A549 (cell line): ENCODE results near the gene FOLR3. TPM values are rescaled to one million over a fixed set of nuclear protein-coding genes. Genes with fewer than 3 reads are reported as not detected.

ENCODE experiments used
- ATAC-seq, 2 experiments: fragments of 200-7000 bp in 1 of 2; fragments of >200 bp in 1 of 2; cut with Nextera tagmentation in 1 of 2; cut with Tn5 transposase in 1 of 2; 3 replicates each; pipeline versions ENCODE4 v1.8.0 to v1.9.1; 2018 to 2020; ENCODE audit warnings: mild to moderate bottlenecking in 1 of 2, moderate library complexity in 1 of 2
- CTCF ChIA-PET: fragments of 300-600 bp; sonication (Branson Sonifier 250); formaldehyde crosslinking; extraction: SDS; loops from one replicate; lab custom pipeline; 2021; ENCODE audit warnings: antibody characterized with exemption, inconsistent platforms; lab: Yijun Ruan, JAX
- POLR2A ChIA-PET: fragments of 350-600 bp; formaldehyde crosslinking; extraction: SDS; loops from one replicate; lab custom pipeline; 2021; ENCODE audit warnings: antibody characterized with exemption, inconsistent platforms; lab: Yijun Ruan, JAX
- DNase-seq, 2 experiments: peaks; one replicate each; pipeline versions ENCODE4 v3.0.0 to v3.0.0-alpha.2; 2011 to 2016; ENCODE audit warnings: low read depth in 1 of 2, low spot score in 1 of 2
- FAIRE-seq: peaks from 2 replicates; lab custom pipeline; 2011; peaks lifted over from hg19 to GRCh38; lab: Jason Lieb, UNC
- H3K27ac ChIP-seq, 2 experiments: fragments of >200 bp; sonication (Bioruptor Twin); formaldehyde crosslinking; 3 replicates each; pipeline ENCODE4 v1.5.1; 2016 to 2017
- H3K4me1 ChIP-seq: fragments of >200 bp; sonication (Bioruptor Twin); formaldehyde crosslinking; 3 replicates; pipeline ENCODE4 v1.6.1; 2016
- H3K4me2 ChIP-seq: fragments of >200 bp; sonication (Bioruptor Twin); formaldehyde crosslinking; 3 replicates; pipeline ENCODE4 v1.6.1; 2016
- H3K4me3 ChIP-seq: fragments of >200 bp; sonication (Bioruptor Twin); formaldehyde crosslinking; 3 replicates; pipeline ENCODE4 v1.5.1; 2016
- H3K9me3 ChIP-seq: fragments of >200 bp; sonication (Bioruptor Twin); formaldehyde crosslinking; 3 replicates; pipeline ENCODE4 v1.6.1; 2016
- ATOH8 ChIP-seq: fragments of 250-450 bp; sonication (Bioruptor Pico); IDR thresholded peaks from 2 replicates; pipeline ENCODE4 v1.5.0; 2020; ENCODE audit warnings: low read depth, mild to moderate bottlenecking, moderate library complexity
- BCL3 ChIP-seq: fragments of >200 bp; sonication (Bioruptor Twin); formaldehyde crosslinking; IDR thresholded peaks from 3 replicates; pipeline ENCODE4 v1.6.1; 2016
- CBX2 ChIP-seq: fragments of 200-600 bp; sonication (generic); IDR thresholded peaks from 2 replicates; pipeline ENCODE4 v1.6.1; 2016; ENCODE audit warnings: low read depth, mild to moderate bottlenecking, borderline replicate concordance
- CBX8 ChIP-seq: fragments of 200-600 bp; sonication (generic); IDR thresholded peaks from 2 replicates; pipeline ENCODE4 v1.6.1; 2016
- CHD4 ChIP-seq: fragments of 200-600 bp; sonication (generic); IDR thresholded peaks from 2 replicates; pipeline ENCODE4 v1.6.1; 2016; ENCODE audit warnings: antibody characterized with exemption, mild to moderate bottlenecking, borderline replicate concordance
- CTCF ChIP-seq: fragments of >200 bp; sonication (Bioruptor Twin); formaldehyde crosslinking; IDR thresholded peaks from 3 replicates; pipeline ENCODE4 v1.5.1; 2016
- EHF ChIP-seq: fragments of 250-450 bp; sonication (Bioruptor Pico); IDR thresholded peaks from 2 replicates; pipeline ENCODE4 v1.5.0; 2020; ENCODE audit warnings: mild to moderate bottlenecking
- ESRRA ChIP-seq: fragments of 150-350 bp; IDR thresholded peaks from 2 replicates; pipeline ENCODE4 v1.6.1; 2014; ENCODE audit warnings: mild to moderate bottlenecking, low read length, borderline replicate concordance
- HES2 ChIP-seq: fragments of >200 bp; sonication (Bioruptor Twin); formaldehyde crosslinking; IDR thresholded peaks from 2 replicates; pipeline ENCODE4 v1.6.1; 2016
- HOXA7 ChIP-seq: fragments of 250-450 bp; sonication (Bioruptor Pico); IDR thresholded peaks from 2 replicates; pipeline ENCODE4 v1.5.0; 2020; ENCODE audit warnings: mild to moderate bottlenecking, moderate library complexity
- JUNB ChIP-seq: fragments of >200 bp; sonication (Bioruptor Twin); formaldehyde crosslinking; IDR thresholded peaks from 2 replicates; pipeline ENCODE4 v1.6.1; 2016
- KDM1A ChIP-seq: fragments of 200-600 bp; sonication (generic); IDR thresholded peaks from 2 replicates; pipeline ENCODE4 v1.6.1; 2016; ENCODE audit warnings: low read depth, mild to moderate bottlenecking
- MAFK ChIP-seq: fragments of 450-650 bp; IDR thresholded peaks from 2 replicates; pipeline ENCODE4 v1.6.1; 2014; ENCODE audit not compliant: partially characterized antibody
- MAZ ChIP-seq: fragments of 150-350 bp; IDR thresholded peaks from 2 replicates; pipeline ENCODE4 v1.6.1; 2014; ENCODE audit warnings: antibody characterized with exemption, low read depth, low read length, borderline replicate concordance
- NPAS2 ChIP-seq: fragments of 250-450 bp; sonication (Bioruptor Pico); IDR thresholded peaks from 2 replicates; pipeline ENCODE4 v1.8.0; 2022; ENCODE audit warnings: mild to moderate bottlenecking, moderate library complexity, borderline replicate concordance
- PHF8 ChIP-seq: fragments of 200-600 bp; sonication (generic); IDR thresholded peaks from 2 replicates; pipeline ENCODE4 v1.6.1; 2016; ENCODE audit warnings: low read depth, mild to moderate bottlenecking, antibody characterized with exemption, moderate library complexity, borderline replicate concordance
- RARB ChIP-seq: fragments of 250-450 bp; sonication (Bioruptor Pico); IDR thresholded peaks from 2 replicates; pipeline ENCODE4 v1.8.0; 2021; ENCODE audit warnings: mild to moderate bottlenecking, moderate library complexity
- RFX5 ChIP-seq: fragments of 450-650 bp; IDR thresholded peaks from 2 replicates; pipeline ENCODE4 v1.7.1; 2014; ENCODE audit warnings: antibody characterized with exemption, mild to moderate bottlenecking, moderate library complexity
- RNF2 ChIP-seq: fragments of 200-600 bp; sonication (generic); IDR thresholded peaks from 2 replicates; pipeline ENCODE4 v1.6.1; 2016; ENCODE audit warnings: low read depth, mild to moderate bottlenecking, antibody characterized with exemption, moderate library complexity, borderline replicate concordance
- SREBF2 ChIP-seq: fragments of 450-650 bp; IDR thresholded peaks from 2 replicates; pipeline ENCODE4 v1.6.1; 2014; ENCODE audit warnings: mild to moderate bottlenecking, moderate library complexity
- ZC3H11A ChIP-seq: fragments of 450-650 bp; IDR thresholded peaks from 2 replicates; pipeline ENCODE4 v1.6.1; 2014; ENCODE audit warnings: antibody characterized with exemption, mild to moderate bottlenecking
- WGBS: methylation state at CpG from one replicate; pipeline ENCODE4 v1.1.6; 2017; ENCODE audit errors: missing lambda C conversion rate; 5-methylcytosine and 5-hydroxymethylcytosine counted together
- polyA plus RNA-seq, 4 experiments: library from polyadenylated mRNA; depleted of rRNA in 3 of 4; stranded (reverse); fragments of >200 nt; fragmentation: RNase III in 1 of 4; extraction: RNeasy Plus Mini Kit Qiagen cat#74134 plus additional on column Dnase treatment in 1 of 4; gene quantifications; 2 replicates in 3 of 4; 3 replicates in 1 of 4; pipeline ENCODE4 v1.2.3, GENCODE V29; 2011 to 2017
- TF ChIP-seq, protein P1 (sequence below): IDR thresholded peaks from 2 replicates; pipeline ENCODE4 v1.6.1; 2012; ENCODE audit warnings: low read depth, borderline replicate concordance

FOLR3 gene
- polyA plus RNA-seq, 2 of the 4 experiments (the other 2 are of a cell fraction): not detected

DNA sequence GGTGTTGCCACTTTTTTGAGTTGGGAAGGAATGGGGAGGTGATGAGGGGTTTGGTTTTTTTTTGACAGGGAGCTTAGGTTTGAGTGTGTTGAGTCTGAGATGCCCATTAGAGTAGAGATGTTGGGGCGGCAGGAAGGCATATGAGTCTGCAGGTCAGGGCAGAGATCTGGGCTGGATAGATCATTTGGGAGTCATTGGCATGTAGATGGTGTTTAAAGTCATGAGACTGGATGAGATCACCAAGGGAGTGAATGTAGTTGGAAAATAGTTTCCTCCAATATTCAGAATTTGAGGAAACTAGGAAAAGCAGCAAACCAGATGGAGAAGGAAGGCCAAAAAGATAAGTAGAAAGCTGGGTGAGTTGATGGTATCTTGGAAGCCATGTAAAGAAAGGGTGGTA is 21.0 kb upstream of the FOLR3 start:
- TF ChIP-seq MAZ: no peak
- TF ChIP-seq ATOH8 (CRISPR knock-in tag): no peak
- TF ChIP-seq ESRRA: no peak
- no peak for TF ChIP-seq JUNB
- TF ChIP-seq NPAS2 (CRISPR knock-in tag): no peak
- no peak for TF ChIP-seq CTCF

GRCh38 chr11:72116019-72116755 is 19.3 kb upstream of the FOLR3 start:
- Histone ChIP-seq H3K4me2 (no peak overlapping the region), H3K9me3 (no peaks in the 10 kb centered on the region), H3K27ac (no peak overlapping the region), H3K4me1 (peaks cover 9% of the 10 kb centered on the region; the same call in 2 of the 3 replicates), H3K4me3 (no peak overlapping the region)
- TF ChIP-seq CBX8 (no peak), SREBF2 (no peak), RARB (CRISPR knock-in tag) (no peak), BCL3 (no peak), CTCF (no peak), HES2 (no peak), RNF2 (no peak), RFX5 (no peak), JUNB (no peak), MAFK (no peak), HOXA7 (CRISPR knock-in tag) (no peak), CBX2 (no peak), ZC3H11A (no peak), EHF (CRISPR knock-in tag) (no peak), PHF8 (no peak), CHD4 (no peak), KDM1A (no peak)
- TF ChIP-seq, protein P1, sequence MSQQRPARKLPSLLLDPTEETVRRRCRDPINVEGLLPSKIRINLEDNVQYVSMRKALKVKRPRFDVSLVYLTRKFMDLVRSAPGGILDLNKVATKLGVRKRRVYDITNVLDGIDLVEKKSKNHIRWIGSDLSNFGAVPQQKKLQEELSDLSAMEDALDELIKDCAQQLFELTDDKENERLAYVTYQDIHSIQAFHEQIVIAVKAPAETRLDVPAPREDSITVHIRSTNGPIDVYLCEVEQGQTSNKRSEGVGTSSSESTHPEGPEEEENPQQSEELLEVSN: no peak
- 82% methylated on average over 6 of the region's 6 CpGs for WGBS
- no peak for FAIRE-seq
- ChIA-PET POLR2A (no interaction called here), CTCF (interaction anchor here (1.5 kb wide), 1 partner anchor 28 kb away, joined by 10 read pairs; no protein-coding TSS in a partner anchor)
- ATAC-seq: no peak
- DNase-seq: no peak

More for the DNA sequence above, 21.0 kb upstream of the FOLR3 start:
- H3K4me1 ChIP-seq: peaks cover 9% of the 10 kb centered on the region; the same call in 2 of the 3 replicates
- WGBS: 85% methylated on average over 1 of the region's 1 CpG
- FAIRE-seq (no peak), ATAC-seq (no peak), DNase-seq (no peak)
- H3K27ac ChIP-seq: no peak overlapping the region
- H3K4me3 ChIP-seq: no peak overlapping the region
- no peak overlapping the region for H3K4me2 ChIP-seq
- POLR2A ChIA-PET: no interaction called here
- no peaks in the 10 kb centered on the region for H3K9me3 ChIP-seq
- CTCF ChIA-PET: interaction anchor here (1.0 kb wide), 1 partner anchor 23 kb away, joined by 4 read pairs; no protein-coding TSS in a partner anchor
